Heart right ventricle (tissue), 16 donors: ENCODE data around the gene CYP2R1. TPM values are rescaled to one million over a fixed set of nuclear protein-coding genes. Genes with fewer than 3 reads are reported as not detected.
"Not testable (repeated sequence)": the region's sequence is repeated elsewhere in the genome, so short reads cannot be mapped to it uniquely, and the experiment has no call there.

ENCODE experiments used
- ATAC-seq, 8 donors: fragments of 200-7000 bp; cut with Tn5 transposase; one replicate each; pipeline ENCODE4 v1.9.1; 2020; ENCODE audit warnings: mild to moderate bottlenecking in 8 of 8, moderate library complexity in 8 of 8, moderate number of reproducible peaks in 1 of 8
- DNase-seq, 2 donors: peaks; one replicate each; pipeline ENCODE4 v3.0.0-alpha.2; 2020
- H3K27ac ChIP-seq, 10 donors: fragments of 200-600 bp; sonication (generic) in 2 of 10; one replicate each; pipeline versions ENCODE4 v1.5.0 to v1.8.0; 2020 to 2022; ENCODE audit warnings: mild to moderate bottlenecking in 3 of 10
- H3K27me3 ChIP-seq, 7 donors: fragments of 200-600 bp; one replicate each; pipeline ENCODE4 v1.8.0; 2021 to 2022; ENCODE audit warnings: mild to moderate bottlenecking in 2 of 7
- H3K36me3 ChIP-seq, 9 donors: fragments of 200-600 bp; sonication (generic) in 1 of 9; one replicate each; pipeline versions ENCODE4 v1.5.0 to v1.8.0; 2020 to 2022; ENCODE audit warnings: mild to moderate bottlenecking in 2 of 9
- H3K4me1 ChIP-seq, 9 donors: fragments of 200-600 bp; sonication (generic) in 1 of 9; one replicate each; pipeline versions ENCODE4 v1.5.0 to v1.8.0; 2020 to 2022; ENCODE audit warnings: mild to moderate bottlenecking in 4 of 9
- H3K4me3 ChIP-seq, 10 donors: fragments of 200-600 bp; sonication (generic) in 2 of 10; one replicate each; pipeline versions ENCODE4 v1.5.0 to v1.8.0; 2020 to 2022; ENCODE audit warnings: mild to moderate bottlenecking in 7 of 10, moderate library complexity in 2 of 10
- H3K9me3 ChIP-seq, 11 donors: fragments of 200-600 bp in 10 of 11; sonication (generic) in 2 of 11; one replicate each; pipeline versions ENCODE4 v1.5.0 to v1.8.0; 2013 to 2022; ENCODE audit warnings: mild to moderate bottlenecking in 2 of 11, control low read depth in 1 of 11, moderate library complexity in 1 of 11
- CTCF ChIP-seq, 9 donors: fragments of 200-600 bp; sonication (generic) in 2 of 9; IDR thresholded peaks; one replicate each; pipeline versions ENCODE4 v1.5.0 to v1.8.0; 2021 to 2022; ENCODE audit warnings: antibody characterized with exemption in 9 of 9, mild to moderate bottlenecking in 5 of 9, moderate library complexity in 1 of 9
- WGBS, 2 donors: extraction: QIAGEN DNeasy Blood & Tissue Kit; methylation state at CpG; one replicate each; pipeline ENCODE4 v1.1.7; 2013; ENCODE audit warnings: inconsistent platforms in 1 of 2; 5-methylcytosine and 5-hydroxymethylcytosine counted together
- intact Hi-C, 10 donors: fragments of 100-400 bp; cut with DNase I; formaldehyde crosslinking; loops; one replicate each; pipeline versions ENCODE4 v1.11.1 to v1.14.2; 2022
- polyA plus RNA-seq, 2 donors: library from polyadenylated mRNA; stranded (reverse); fragments of 200-250 nt; gene quantifications; one replicate each; pipeline ENCODE4 v1.2.3, GENCODE V29; 2013
- total RNA-seq, 10 donors: library from RNA; stranded (reverse); fragmentation: NEBNext Ultra II Directional in 3 of 10; extraction: Animal tissue kit (Norgen Biotek cat#: 25700) in 3 of 10; gene quantifications; one replicate each; pipeline versions ENCODE4 v1.2.1 to v1.2.4, GENCODE V29; 2021 to 2023
- donor health status: Arrhythmogenic right ventricular cardiomyopathy.
- donor health status: ischemic (EF 13 %, LVEDD 7.1; RV severe dilation, severe dysfunction).
- donor health status: healthy with polysubstance abuse.
- donor health status: DM: no; HTN: yes; CAD: no.
- donor health status: DM: no; HTN: no; CAD: no.
- donor health status: ischemic (EF 25% LVEDD 6.9; RV normal size, moderate dysfunction).
- donor health status: ischemic (EF 25% LVEDD 5.7; RV mildly dilated, moderate dysfunction).
- donor health status: healthy.
- donor health status: DM: yes; HTN: yes; CAD: no.
- donor health status: Ischemic cardiomyopathy.
- donor health status: ischemic (EF 35%, LVEDD 5.7; RV mildly dilated, moderate dysfunction).
- donor health status: nonischemic (EF 11% LVEDD 7.7; RV severe dilation, severe dysfunction).
- donor health status: DM: yes; HTN: yes; CAD: no.
- donor health status: PGD.
- donor health status: ischemic (EF 29% LVEDD 5.4; RV normal size, mild dysfunction).
- donor health status: nonischemic (EF 23%, LVEDD 6.1; RV moderate dilation, normal function).

The CYP2R1 gene
- total and polyA plus RNA-seq, 12 donors = 4.6 to 34.6 (median 6.8) TPM

DNA sequence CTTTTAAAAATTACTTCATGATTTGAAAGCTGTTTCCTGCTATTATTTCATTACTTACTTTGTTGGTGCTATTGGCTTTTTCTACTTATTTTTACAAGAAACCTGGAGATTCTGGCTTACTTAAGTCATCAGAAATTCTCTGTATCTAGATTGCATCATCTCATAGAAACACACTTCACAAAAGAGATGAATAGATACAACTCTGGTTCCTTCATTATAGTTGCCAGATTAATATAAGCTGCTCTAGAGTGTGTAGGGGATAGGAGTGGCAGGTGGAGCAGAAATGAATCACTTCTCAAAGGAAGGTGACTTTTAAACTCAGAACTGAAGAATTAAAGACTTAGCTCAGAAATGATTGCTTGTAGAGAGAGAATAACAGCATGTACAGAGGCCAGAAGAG lies 20.0 kb downstream of the CYP2R1 start:
- H3K4me3 ChIP-seq = no peak overlapping the region
- H3K27me3 ChIP-seq = no peaks in the 10 kb centered on the region
- DNase-seq = no peak
- no peaks in the 10 kb centered on the region for H3K9me3 ChIP-seq
- no peak for ATAC-seq
- intact Hi-C loops = no loop called here
- no peaks in the 10 kb centered on the region for H3K4me1 ChIP-seq
- TF ChIP-seq CTCF (IDR thresholded peaks at IDR 0.05) = no peak
- no peak overlapping the region for H3K27ac ChIP-seq
- H3K36me3 ChIP-seq = peaks cover 0 to 61% (median 0%) of the 10 kb centered on the region in 9 donors

GRCh38 chr11:14863775-14864174 lies 28.3 kb downstream of the CYP2R1 start:
- Histone ChIP-seq H3K9me3 (peaks cover 0 to 18% (median 0%) of the 10 kb centered on the region in 11 donors), H3K36me3 (peaks cover 0 to 24% (median 0%) of the 10 kb centered on the region in 9 donors)
- H3K4me1 ChIP-seq, ATAC-seq, intact Hi-C loops, H3K27me3 ChIP-seq, H3K27ac ChIP-seq, DNase-seq, H3K4me3 ChIP-seq: not testable (repeated sequence)
- 95 to 97% methylated on average over 4 of the region's 4 CpGs for WGBS, 2 donors

DNA sequence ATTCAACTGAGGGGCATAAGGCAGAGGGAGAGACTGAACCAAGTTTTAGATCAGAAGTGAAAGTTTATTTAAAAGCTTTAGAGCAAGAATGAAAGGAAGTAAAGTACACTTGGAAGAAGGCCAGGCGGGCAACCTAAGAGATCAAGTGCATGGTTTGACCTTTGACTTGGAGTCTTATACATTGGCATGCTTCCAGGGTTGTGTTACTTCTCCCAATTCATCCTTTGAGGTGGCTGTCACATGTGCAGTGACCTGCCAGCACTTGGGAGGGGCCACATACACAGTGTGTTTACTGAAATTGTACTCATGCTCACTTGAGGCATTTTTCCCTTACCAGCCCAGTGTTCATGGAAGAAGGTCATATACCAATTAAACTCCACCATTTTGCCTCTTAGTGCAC lies 30.4 kb downstream of the CYP2R1 start:
- DNase-seq (no peak), ATAC-seq (no peak)
- no peaks in the 10 kb centered on the region for H3K27me3 ChIP-seq
- intact Hi-C loops = no loop called here
- peaks cover 0 to 18% (median 0%) of the 10 kb centered on the region in 11 donors for H3K9me3 ChIP-seq
- H3K4me1 ChIP-seq = no peaks in the 10 kb centered on the region
- WGBS, 2 donors = 98 to 100% methylated on average over 1 of the region's 1 CpG
- no peak overlapping the region for H3K4me3 ChIP-seq
- no peak for TF ChIP-seq CTCF (IDR thresholded peaks at IDR 0.05)
- H3K36me3 ChIP-seq = peaks cover 0 to 13% (median 0%) of the 10 kb centered on the region in 9 donors
- no peak overlapping the region for H3K27ac ChIP-seq

- Histone ChIP-seq H3K4me3 (no peak overlapping the region), H3K4me1 (no peaks in the 10 kb centered on the region), H3K27ac (no peak overlapping the region), H3K36me3 (peaks cover 0 to 13% (median 0%) of the 10 kb centered on the region in 9 donors), H3K9me3 (peaks cover 0 to 18% (median 0%) of the 10 kb centered on the region in 11 donors), H3K27me3 (no peaks in the 10 kb centered on the region)
- ATAC-seq (no peak), DNase-seq (no peak)
- TF ChIP-seq CTCF (IDR thresholded peaks at IDR 0.05) = no peak
- intact Hi-C loops = no loop called here
- WGBS, 2 donors = 91 to 92% methylated on average over 2 of the region's 2 CpGs
Measured at GRCh38 chr11:14860511-14860910, 31.5 kb downstream of the CYP2R1 start.

GRCh38 chr11:14858404-14858803 lies 33.6 kb downstream of the CYP2R1 start:
- no peak for TF ChIP-seq CTCF (IDR thresholded peaks at IDR 0.05)
- Histone ChIP-seq H3K36me3 (peaks cover 0 to 4% (median 0%) of the 10 kb centered on the region in 9 donors), H3K4me1 (no peaks in the 10 kb centered on the region), H3K27me3 (no peaks in the 10 kb centered on the region), H3K9me3 (peaks cover 0 to 4% (median 0%) of the 10 kb centered on the region in 11 donors), H3K27ac (no peak overlapping the region), H3K4me3 (no peak overlapping the region)
- no peak for ATAC-seq
- 81 to 88% methylated on average over 1 of the region's 1 CpG for WGBS, 2 donors
- no peak for DNase-seq
- intact Hi-C loops = no loop called here
